ENCODE measurements around the gene TRIM10.

- TF ChIP-seq CTCF (IDR thresholded peaks at IDR 0.05) (no peak), POLR2A (IDR thresholded peaks at IDR 0.05; ENCODE audit: low read depth) (no peak), POLR2AphosphoS5 (IDR thresholded peaks at IDR 0.05) (no peak), EP300 (IDR thresholded peaks at IDR 0.05) (no peak)
These were observed 29.0 kb downstream of the TRIM10 start for GRCh38 chr6:30131947-30132497.
